ENCODE data around the gene ANKRD12. TPM values are rescaled to one million over a fixed set of nuclear protein-coding genes. Genes with fewer than 3 reads are reported as not detected.

The ANKRD12 gene
- total RNA-seq, 1 donor from 2014 or later: 125 TPM

DNA sequence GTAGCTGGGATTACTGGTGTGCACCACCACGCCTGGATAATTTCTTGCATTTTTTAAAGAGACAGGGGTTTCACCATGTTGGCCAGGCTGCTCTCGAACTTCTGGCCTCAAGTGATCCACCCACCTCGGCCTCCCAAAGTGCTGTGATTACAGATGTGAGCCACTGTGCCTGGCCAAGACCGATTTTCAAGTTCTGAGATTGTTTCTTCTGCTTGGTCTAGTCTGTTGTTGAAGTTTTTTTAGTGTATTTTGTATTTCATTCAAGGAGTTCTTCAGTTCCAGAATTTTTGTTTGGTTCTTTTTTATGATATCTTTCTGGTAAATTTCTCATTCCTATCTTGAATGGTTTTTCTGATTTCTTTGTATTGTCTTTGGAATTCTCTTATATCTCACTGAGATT, 96.4 kb downstream of the ANKRD12 start:
- Mint-ChIP-seq H3K4me1 (peaks cover 7% of the 10 kb centered on the region), H3K4me3 (no peak overlapping the region), H3K27me3 (no peaks in the 10 kb centered on the region), H3K9me3 (peaks cover 15% of the 10 kb centered on the region), H3K27ac (no peak overlapping the region), H3K36me3 (ENCODE audit: low read depth) (peaks cover 95% of the 10 kb centered on the region)
- no peak for ATAC-seq (ENCODE audit: low read depth)
- ChIA-PET CTCF (no interaction called here), POLR2A (no interaction called here)
- intact Hi-C loops (cut with micrococcal nuclease): loop anchor here (1.0 kb wide), 1 partner anchor 7 kb away; no protein-coding TSS in a partner anchor
- no peak for DNase-seq
- TF ChIP-seq, protein P1, sequence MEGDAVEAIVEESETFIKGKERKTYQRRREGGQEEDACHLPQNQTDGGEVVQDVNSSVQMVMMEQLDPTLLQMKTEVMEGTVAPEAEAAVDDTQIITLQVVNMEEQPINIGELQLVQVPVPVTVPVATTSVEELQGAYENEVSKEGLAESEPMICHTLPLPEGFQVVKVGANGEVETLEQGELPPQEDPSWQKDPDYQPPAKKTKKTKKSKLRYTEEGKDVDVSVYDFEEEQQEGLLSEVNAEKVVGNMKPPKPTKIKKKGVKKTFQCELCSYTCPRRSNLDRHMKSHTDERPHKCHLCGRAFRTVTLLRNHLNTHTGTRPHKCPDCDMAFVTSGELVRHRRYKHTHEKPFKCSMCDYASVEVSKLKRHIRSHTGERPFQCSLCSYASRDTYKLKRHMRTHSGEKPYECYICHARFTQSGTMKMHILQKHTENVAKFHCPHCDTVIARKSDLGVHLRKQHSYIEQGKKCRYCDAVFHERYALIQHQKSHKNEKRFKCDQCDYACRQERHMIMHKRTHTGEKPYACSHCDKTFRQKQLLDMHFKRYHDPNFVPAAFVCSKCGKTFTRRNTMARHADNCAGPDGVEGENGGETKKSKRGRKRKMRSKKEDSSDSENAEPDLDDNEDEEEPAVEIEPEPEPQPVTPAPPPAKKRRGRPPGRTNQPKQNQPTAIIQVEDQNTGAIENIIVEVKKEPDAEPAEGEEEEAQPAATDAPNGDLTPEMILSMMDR (IDR thresholded peaks at IDR 0.05): no peak

DNA sequence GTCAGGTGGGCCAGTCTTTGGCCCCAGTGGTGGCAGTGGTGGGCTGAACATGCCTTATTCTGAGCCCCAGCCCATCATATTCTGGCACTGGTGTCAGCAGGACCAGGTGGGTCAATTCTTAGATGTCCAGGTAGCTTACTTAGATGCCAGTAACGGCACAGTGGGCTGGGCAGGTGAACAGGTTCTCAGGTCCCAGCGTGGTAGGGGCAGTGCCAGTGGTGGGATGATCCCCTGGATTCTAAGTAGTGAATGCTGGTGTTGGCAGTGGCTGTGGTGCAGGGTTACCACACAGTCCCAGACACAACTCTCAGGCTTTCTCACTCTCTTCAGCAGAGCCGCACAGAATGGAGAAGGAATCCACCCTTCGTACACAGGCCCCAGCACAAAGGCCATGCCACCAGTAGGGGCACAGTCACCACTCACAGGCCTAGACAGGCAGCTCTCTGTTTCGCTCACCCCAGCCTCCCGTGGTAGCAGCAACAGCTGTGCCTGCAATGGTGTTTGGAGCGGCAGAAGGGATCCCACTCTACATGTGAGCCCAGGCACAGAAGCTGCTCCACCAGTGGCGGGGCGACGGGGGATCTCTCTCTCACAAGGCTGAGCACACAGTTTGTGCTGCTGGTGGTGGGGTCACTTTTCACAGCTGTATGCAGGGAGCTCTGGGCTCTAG, 97.3 kb downstream of the ANKRD12 start:
- no peak overlapping the region for H3K27ac Mint-ChIP-seq
- ATAC-seq (ENCODE audit: low read depth) (no peak), DNase-seq (no peak)
- H3K36me3 Mint-ChIP-seq (ENCODE audit: low read depth): peaks cover 95% of the 10 kb centered on the region
- H3K9me3 Mint-ChIP-seq: peaks cover 15% of the 10 kb centered on the region
- TF ChIP-seq, protein P1 (IDR thresholded peaks at IDR 0.05): no peak
- no peak overlapping the region for H3K4me3 Mint-ChIP-seq
- CTCF ChIA-PET: interaction anchor here (0.8 kb wide), 1 partner anchor 427 kb away, joined by 3 read pairs; no protein-coding TSS in a partner anchor
- peaks cover 7% of the 10 kb centered on the region for H3K4me1 Mint-ChIP-seq
- POLR2A ChIA-PET: no interaction called here
- intact Hi-C loops (cut with micrococcal nuclease): no loop called here
- no peaks in the 10 kb centered on the region for H3K27me3 Mint-ChIP-seq

- ATAC-seq (ENCODE audit: low read depth): no peak
- ChIA-PET CTCF (interaction anchor here (0.8 kb wide), 1 partner anchor 427 kb away, joined by 3 read pairs; no protein-coding TSS in a partner anchor), POLR2A (interaction anchor here (0.9 kb wide), 1 partner anchor 9 kb away, joined by 3 read pairs; no protein-coding TSS in a partner anchor)
- no peak overlapping the region for H3K4me3 Mint-ChIP-seq
- peaks cover 15% of the 10 kb centered on the region for H3K9me3 Mint-ChIP-seq
- no peak overlapping the region for H3K27ac Mint-ChIP-seq
- H3K27me3 Mint-ChIP-seq: no peaks in the 10 kb centered on the region
- TF ChIP-seq, protein P1 (IDR thresholded peaks at IDR 0.05): no peak
- intact Hi-C loops (cut with micrococcal nuclease): no loop called here
- DNase-seq: no peak
- H3K4me1 Mint-ChIP-seq: peaks cover 2% of the 10 kb centered on the region
- peaks cover 94% of the 10 kb centered on the region for H3K36me3 Mint-ChIP-seq (ENCODE audit: low read depth)
These were observed 97.9 kb downstream of the ANKRD12 start for GRCh38 chr18:9234528-9234927.

- H3K27me3 Mint-ChIP-seq: no peaks in the 10 kb centered on the region
- H3K27ac Mint-ChIP-seq: no peak overlapping the region
- H3K9me3 Mint-ChIP-seq: peaks cover 5% of the 10 kb centered on the region
- ATAC-seq (ENCODE audit: low read depth) (no peak), DNase-seq (no peak)
- POLR2A ChIA-PET: no interaction called here
- intact Hi-C loops (cut with micrococcal nuclease): no loop called here
- peaks cover 5% of the 10 kb centered on the region for H3K4me1 Mint-ChIP-seq
- TF ChIP-seq, protein P1 (IDR thresholded peaks at IDR 0.05): no peak
- no peak overlapping the region for H3K4me3 Mint-ChIP-seq
- peaks cover 75% of the 10 kb centered on the region for H3K36me3 Mint-ChIP-seq (ENCODE audit: low read depth)
- CTCF ChIA-PET: interaction anchor here (0.6 kb wide), 1 partner anchor 313 kb away, joined by 3 read pairs; no protein-coding TSS in a partner anchor
These were observed 101.4 kb downstream of the ANKRD12 start for GRCh38 chr18:9237981-9238380.

- no peak overlapping the region for H3K4me3 Mint-ChIP-seq
- TF ChIP-seq, protein P1 (IDR thresholded peaks at IDR 0.05): no peak
- intact Hi-C loops (cut with micrococcal nuclease): loop anchor here (1.0 kb wide), 1 partner anchor 7 kb away; no protein-coding TSS in a partner anchor
- no peak for DNase-seq
- peaks cover 72% of the 10 kb centered on the region for H3K36me3 Mint-ChIP-seq (ENCODE audit: low read depth)
- H3K27me3 Mint-ChIP-seq: no peaks in the 10 kb centered on the region
- ATAC-seq (ENCODE audit: low read depth): no peak
- peaks cover 5% of the 10 kb centered on the region for H3K4me1 Mint-ChIP-seq
- H3K27ac Mint-ChIP-seq: no peak overlapping the region
- ChIA-PET CTCF (no interaction called here), POLR2A (no interaction called here)
- H3K9me3 Mint-ChIP-seq: no peaks in the 10 kb centered on the region
These were observed 103.1 kb downstream of the ANKRD12 start for GRCh38 chr18:9239720-9240119.

Data from activated B cell treated with CpG ODN at 0.5 μM for 24 hours (primary cell).